ENCODE results near the gene TMEM253. TPM values are rescaled to one million over a fixed set of nuclear protein-coding genes. Genes with fewer than 3 reads are reported as not detected.

Gene TMEM253
- polyA plus RNA-seq, 1 experiment = 0.75 TPM

- ChIA-PET CTCF (interaction anchor here (0.9 to 5.8 kb wide), 9 partner anchors 11 to 76 kb away, joined by 3 to 55 read pairs (median 10); partner anchors contain the start of gene ARHGEF40), POLR2A (no interaction called here)
- Histone ChIP-seq H3K4me3 (ENCODE audit: low read depth, low read length) (no peak overlapping the region), H3K36me3 (ENCODE audit: control insufficient read depth, insufficient read depth, low read length) (peaks cover 11% of the 10 kb centered on the region), H3K27me3 (ENCODE audit: control insufficient read depth, insufficient read depth, low read length) (no peaks in the 10 kb centered on the region)
- no peak for DNase-seq (ENCODE audit: low read depth)
- peak; percentile 61 for TF ChIP-seq CTCF (IDR thresholded peaks at IDR 0.05; ENCODE audit: insufficient read depth, low read depth, low read length)
Observed at GRCh38 chr14:21090194-21090939, 10.5 kb upstream of the TMEM253 start.

- POLR2A ChIA-PET = no interaction called here
- Histone ChIP-seq H3K4me3 (ENCODE audit: low read depth, low read length) (no peak overlapping the region), H3K36me3 (ENCODE audit: control insufficient read depth, insufficient read depth, low read length) (peaks cover 7% of the 10 kb centered on the region), H3K27me3 (ENCODE audit: control insufficient read depth, insufficient read depth, low read length) (no peaks in the 10 kb centered on the region)
- no peak for TF ChIP-seq CTCF (IDR thresholded peaks at IDR 0.05; ENCODE audit: insufficient read depth, low read depth, low read length)
- no peak for DNase-seq (ENCODE audit: low read depth)
- CTCF ChIA-PET = interaction anchor here (0.6 to 7.8 kb wide), 16 partner anchors 7 to 650 kb away, joined by 3 to 202 read pairs (median 27); partner anchors contain the start of genes ARHGEF40, RNASE13, SLC39A2 and TMEM253
Observed at GRCh38 chr14:21090940-21091663, 9.8 kb upstream of the TMEM253 start.

- no peaks in the 10 kb centered on the region for H3K27me3 ChIP-seq (ENCODE audit: control insufficient read depth, insufficient read depth, low read length)
- POLR2A ChIA-PET = interaction anchor here (1.0 kb wide), 1 partner anchor 24 kb away, joined by 3 read pairs; no protein-coding TSS in a partner anchor
- no peak overlapping the region for H3K4me3 ChIP-seq (ENCODE audit: low read depth, low read length)
- CTCF ChIA-PET = interaction anchor here (0.6 to 7.8 kb wide), 29 partner anchors 8 to 729 kb away, joined by 3 to 202 read pairs (median 6); partner anchors contain the start of genes ARHGEF40, RNASE13, RNASE8 and SLC39A2
- H3K36me3 ChIP-seq (ENCODE audit: control insufficient read depth, insufficient read depth, low read length) = peaks cover 7% of the 10 kb centered on the region
- no peak for TF ChIP-seq CTCF (IDR thresholded peaks at IDR 0.05; ENCODE audit: insufficient read depth, low read depth, low read length)
- DNase-seq (ENCODE audit: low read depth) = no peak
Observed at GRCh38 chr14:21091821-21092272, 9.0 kb upstream of the TMEM253 start.

GRCh38 chr14:21092273-21093011 is 8.4 kb upstream of the TMEM253 start:
- ChIA-PET CTCF (interaction anchor here (0.6 to 7.8 kb wide), 31 partner anchors 8 to 730 kb away, joined by 3 to 202 read pairs (median 5); partner anchors contain the start of genes ARHGEF40, RNASE13, RNASE8 and SLC39A2), POLR2A (interaction anchor here (1.0 kb wide), 1 partner anchor 24 kb away, joined by 3 read pairs; no protein-coding TSS in a partner anchor)
- no peaks in the 10 kb centered on the region for H3K27me3 ChIP-seq (ENCODE audit: control insufficient read depth, insufficient read depth, low read length)
- DNase-seq (ENCODE audit: low read depth) = no peak
- H3K4me3 ChIP-seq (ENCODE audit: low read depth, low read length) = no peak overlapping the region
- H3K36me3 ChIP-seq (ENCODE audit: control insufficient read depth, insufficient read depth, low read length) = peaks cover 7% of the 10 kb centered on the region
- TF ChIP-seq CTCF (IDR thresholded peaks at IDR 0.05; ENCODE audit: insufficient read depth, low read depth, low read length) = peak; percentile 100
